Measurements from ENCODE around the gene FLNB. TPM values are rescaled to one million over a fixed set of nuclear protein-coding genes. Genes with fewer than 3 reads are reported as not detected.

Gene FLNB
- total RNA-seq, 1 experiment from 2014 or later, result 41.2 TPM

DNA sequence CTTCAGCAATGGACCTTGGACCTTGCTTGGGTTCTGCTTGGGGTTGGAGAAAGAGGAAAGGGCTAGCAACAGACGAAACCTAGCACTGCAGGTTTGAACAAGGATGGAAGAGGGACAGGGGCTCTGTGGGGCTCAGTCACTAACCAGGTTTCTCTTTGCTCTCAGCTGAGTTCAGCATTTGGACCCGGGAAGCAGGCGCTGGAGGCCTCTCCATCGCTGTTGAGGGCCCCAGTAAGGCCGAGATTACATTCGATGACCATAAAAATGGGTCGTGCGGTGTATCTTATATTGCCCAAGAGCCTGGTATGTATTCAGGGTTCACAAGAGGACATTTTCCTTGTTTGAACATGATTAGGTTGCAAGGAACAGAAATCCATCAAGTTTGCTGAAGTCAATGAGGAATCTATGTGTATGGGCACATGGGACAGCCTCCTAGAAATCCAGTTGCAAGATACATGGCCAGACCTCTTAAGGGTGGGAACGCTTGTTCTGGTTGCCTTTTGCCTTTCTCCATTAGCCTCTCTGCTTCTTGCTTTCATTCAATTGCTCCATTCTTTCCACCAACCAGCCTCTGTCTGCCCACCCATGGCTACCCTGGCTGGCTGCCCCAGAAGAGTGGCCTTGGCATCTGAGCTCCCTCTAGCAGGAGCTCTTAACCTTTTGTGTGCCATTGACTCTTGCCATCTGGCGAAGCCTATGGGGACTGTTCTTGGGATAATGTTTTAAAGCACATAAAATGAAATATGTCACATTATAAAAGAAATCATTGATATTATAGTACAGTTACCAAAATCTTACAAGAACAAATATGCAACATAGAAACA lies 146.6 kb downstream of the FLNB start:
- Histone ChIP-seq H3K36me3 (ENCODE audit: insufficient read depth, low read length, poor library complexity, severe bottlenecking) (no peaks in the 10 kb centered on the region), H3K27ac (ENCODE audit: low read depth, low read length, poor library complexity, severe bottlenecking) (no peak overlapping the region), H3K4me3 (ENCODE audit: low read depth, low read length, poor library complexity, severe bottlenecking) (no peak overlapping the region), H3K9me3 (ENCODE audit: low read depth, low read length, poor library complexity, severe bottlenecking) (no peaks in the 10 kb centered on the region), H3K27me3 (replicated peaks; ENCODE audit: insufficient read depth, low read depth, low read length, poor library complexity) (no peaks in the 10 kb centered on the region), H3K4me1 (ENCODE audit: insufficient read depth, low read length, poor library complexity, severe bottlenecking) (peaks cover 12% of the 10 kb centered on the region)
- POLR2A ChIA-PET (ENCODE audit: low non-redundant PET), result no interaction called here
- no peak for DNase-seq (ENCODE audit: low spot score)
- TF ChIP-seq EZH2 (IDR thresholded peaks at IDR 0.05; ENCODE audit: borderline replicate concordance, low read depth, low read length, poor library complexity, severe bottlenecking), result no peak
- TF ChIP-seq, protein P1, sequence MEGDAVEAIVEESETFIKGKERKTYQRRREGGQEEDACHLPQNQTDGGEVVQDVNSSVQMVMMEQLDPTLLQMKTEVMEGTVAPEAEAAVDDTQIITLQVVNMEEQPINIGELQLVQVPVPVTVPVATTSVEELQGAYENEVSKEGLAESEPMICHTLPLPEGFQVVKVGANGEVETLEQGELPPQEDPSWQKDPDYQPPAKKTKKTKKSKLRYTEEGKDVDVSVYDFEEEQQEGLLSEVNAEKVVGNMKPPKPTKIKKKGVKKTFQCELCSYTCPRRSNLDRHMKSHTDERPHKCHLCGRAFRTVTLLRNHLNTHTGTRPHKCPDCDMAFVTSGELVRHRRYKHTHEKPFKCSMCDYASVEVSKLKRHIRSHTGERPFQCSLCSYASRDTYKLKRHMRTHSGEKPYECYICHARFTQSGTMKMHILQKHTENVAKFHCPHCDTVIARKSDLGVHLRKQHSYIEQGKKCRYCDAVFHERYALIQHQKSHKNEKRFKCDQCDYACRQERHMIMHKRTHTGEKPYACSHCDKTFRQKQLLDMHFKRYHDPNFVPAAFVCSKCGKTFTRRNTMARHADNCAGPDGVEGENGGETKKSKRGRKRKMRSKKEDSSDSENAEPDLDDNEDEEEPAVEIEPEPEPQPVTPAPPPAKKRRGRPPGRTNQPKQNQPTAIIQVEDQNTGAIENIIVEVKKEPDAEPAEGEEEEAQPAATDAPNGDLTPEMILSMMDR (conservative IDR thresholded peaks at IDR 0.05; ENCODE audit: low read depth, low read length), result no peak
- intact Hi-C loops (cut with micrococcal nuclease; ENCODE audit: unreplicated experiment), result no loop called here
- no TSS peak for BruUV-seq (replicated peaks)
- CTCF ChIA-PET, result no interaction called here

DNA sequence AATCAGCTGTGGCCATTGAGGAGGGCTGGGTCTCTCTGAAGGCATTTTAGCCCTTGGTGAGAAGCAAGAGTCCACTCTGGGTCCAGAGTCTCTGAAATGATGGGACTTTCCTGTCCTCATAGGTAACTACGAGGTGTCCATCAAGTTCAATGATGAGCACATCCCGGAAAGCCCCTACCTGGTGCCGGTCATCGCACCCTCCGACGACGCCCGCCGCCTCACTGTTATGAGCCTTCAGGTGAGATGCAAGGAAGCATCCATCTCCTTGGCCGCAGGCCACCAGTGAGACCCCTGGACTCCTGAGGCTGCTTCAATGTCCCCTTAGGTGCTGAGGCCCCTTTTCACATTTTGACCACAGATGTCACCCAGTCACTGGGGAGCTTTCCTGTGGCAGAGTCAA lies 147.6 kb downstream of the FLNB start:
- POLR2A ChIA-PET (ENCODE audit: low non-redundant PET), result no interaction called here

DNA sequence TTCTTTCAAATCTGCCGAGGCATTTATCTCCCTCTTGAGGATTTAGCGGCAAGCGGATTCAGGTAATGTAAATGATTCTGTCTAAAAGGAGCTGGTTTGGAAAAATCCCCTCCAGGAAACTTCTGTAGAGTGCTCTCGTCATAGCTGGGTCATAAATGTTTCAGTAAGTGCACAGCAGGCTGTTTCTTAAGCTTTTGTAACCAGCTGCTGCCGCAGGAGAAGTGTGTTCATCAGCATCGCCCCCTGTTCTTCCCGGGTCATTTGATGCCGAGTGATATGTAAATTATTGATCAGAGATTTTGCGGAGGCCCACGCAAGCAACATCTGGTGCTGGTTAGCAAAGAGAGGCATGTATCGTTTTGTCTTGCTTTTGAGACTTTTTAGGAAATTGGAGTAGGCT lies 149.5 kb downstream of the FLNB start:
- TF ChIP-seq, protein P1 (conservative IDR thresholded peaks at IDR 0.05; ENCODE audit: low read depth, low read length), result no peak
- no peak for TF ChIP-seq EZH2 (IDR thresholded peaks at IDR 0.05; ENCODE audit: borderline replicate concordance, low read depth, low read length, poor library complexity, severe bottlenecking)
- ChIA-PET POLR2A (ENCODE audit: low non-redundant PET) (no interaction called here), CTCF (no interaction called here)
- Histone ChIP-seq H3K9me3 (ENCODE audit: low read depth, low read length, poor library complexity, severe bottlenecking) (no peaks in the 10 kb centered on the region), H3K4me1 (ENCODE audit: insufficient read depth, low read length, poor library complexity, severe bottlenecking) (peaks cover 12% of the 10 kb centered on the region), H3K27me3 (replicated peaks; ENCODE audit: insufficient read depth, low read depth, low read length, poor library complexity) (no peaks in the 10 kb centered on the region), H3K4me3 (ENCODE audit: low read depth, low read length, poor library complexity, severe bottlenecking) (no peak overlapping the region), H3K36me3 (ENCODE audit: insufficient read depth, low read length, poor library complexity, severe bottlenecking) (no peaks in the 10 kb centered on the region), H3K27ac (ENCODE audit: low read depth, low read length, poor library complexity, severe bottlenecking) (peak overlapping the region; percentile 23)
- no TSS peak for BruUV-seq (replicated peaks)
- DNase-seq (ENCODE audit: low spot score), result peak; percentile 45
- intact Hi-C loops (cut with micrococcal nuclease; ENCODE audit: unreplicated experiment), result no loop called here

More for the DNA sequence above, 147.6 kb downstream of the FLNB start:
- no peak for DNase-seq (ENCODE audit: low spot score)
- H3K36me3 ChIP-seq (ENCODE audit: insufficient read depth, low read length, poor library complexity, severe bottlenecking), result no peaks in the 10 kb centered on the region
- no peaks in the 10 kb centered on the region for H3K9me3 ChIP-seq (ENCODE audit: low read depth, low read length, poor library complexity, severe bottlenecking)
- intact Hi-C loops (cut with micrococcal nuclease; ENCODE audit: unreplicated experiment), result no loop called here
- BruUV-seq (replicated peaks), result no TSS peak
- no peak overlapping the region for H3K4me3 ChIP-seq (ENCODE audit: low read depth, low read length, poor library complexity, severe bottlenecking)
- no peaks in the 10 kb centered on the region for H3K27me3 ChIP-seq (replicated peaks; ENCODE audit: insufficient read depth, low read depth, low read length, poor library complexity)
- peaks cover 12% of the 10 kb centered on the region for H3K4me1 ChIP-seq (ENCODE audit: insufficient read depth, low read length, poor library complexity, severe bottlenecking)
- TF ChIP-seq EZH2 (IDR thresholded peaks at IDR 0.05; ENCODE audit: borderline replicate concordance, low read depth, low read length, poor library complexity, severe bottlenecking), result no peak
- TF ChIP-seq, protein P1 (conservative IDR thresholded peaks at IDR 0.05; ENCODE audit: low read depth, low read length), result no peak
- no peak overlapping the region for H3K27ac ChIP-seq (ENCODE audit: low read depth, low read length, poor library complexity, severe bottlenecking)
- CTCF ChIA-PET, result no interaction called here

Measured in A673 (cell line).